HG02981 (cell line): ENCODE measurements around the gene F7.
"Not testable (repeated sequence)": the region's sequence is repeated elsewhere in the genome, so short reads cannot be mapped to it uniquely, and the experiment has no call there.

Experiments
- ATAC-seq: cut with Tn5 transposase; IDR thresholded peaks from one replicate; pipeline ENCODE4 v1.9.1; 2021; ENCODE audit warnings: mild to moderate bottlenecking, moderate library complexity; ENCODE audit not compliant: unreplicated experiment

The F7 gene

DNA sequence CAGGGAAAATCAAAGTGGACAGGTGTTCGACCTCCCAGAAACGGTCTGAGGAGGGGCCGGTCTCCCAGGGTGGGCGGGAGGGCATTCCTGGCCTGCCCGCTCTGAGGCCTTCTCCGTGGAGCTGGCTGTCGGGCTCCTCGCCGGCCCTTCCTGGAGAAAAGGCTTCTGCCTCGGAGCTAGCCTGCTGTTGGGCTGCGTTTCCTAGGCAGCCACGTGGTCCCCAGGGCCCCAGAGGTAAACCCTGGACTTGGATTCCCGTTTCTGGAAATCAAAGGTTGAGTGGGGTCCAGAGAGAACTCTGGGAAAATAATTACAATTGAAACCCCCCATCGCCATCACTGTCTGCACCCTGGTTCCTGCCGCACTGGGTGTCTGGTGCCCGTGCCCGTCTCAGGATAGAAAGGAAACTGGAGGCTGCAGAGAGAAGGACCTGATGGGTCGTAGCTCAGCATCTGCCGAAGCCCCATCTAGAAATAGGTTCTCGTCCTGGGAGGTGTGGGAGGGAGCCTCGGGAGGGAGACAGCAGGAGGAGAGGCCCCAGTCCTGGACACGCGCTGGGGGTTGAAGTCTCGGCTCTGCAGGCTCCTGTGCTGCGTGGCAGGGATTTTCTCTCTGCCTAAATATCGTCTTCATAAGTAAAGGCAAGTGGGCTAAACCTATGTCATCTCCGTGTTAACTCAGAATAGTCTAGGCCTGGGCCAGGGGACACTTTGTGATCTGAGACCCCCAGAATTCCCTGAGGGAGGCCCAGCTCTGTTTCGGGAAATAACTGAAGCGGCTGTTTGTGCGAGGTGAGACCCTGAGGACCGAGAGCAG, 45.2 kb downstream of the F7 start:
- no peak for ATAC-seq

DNA sequence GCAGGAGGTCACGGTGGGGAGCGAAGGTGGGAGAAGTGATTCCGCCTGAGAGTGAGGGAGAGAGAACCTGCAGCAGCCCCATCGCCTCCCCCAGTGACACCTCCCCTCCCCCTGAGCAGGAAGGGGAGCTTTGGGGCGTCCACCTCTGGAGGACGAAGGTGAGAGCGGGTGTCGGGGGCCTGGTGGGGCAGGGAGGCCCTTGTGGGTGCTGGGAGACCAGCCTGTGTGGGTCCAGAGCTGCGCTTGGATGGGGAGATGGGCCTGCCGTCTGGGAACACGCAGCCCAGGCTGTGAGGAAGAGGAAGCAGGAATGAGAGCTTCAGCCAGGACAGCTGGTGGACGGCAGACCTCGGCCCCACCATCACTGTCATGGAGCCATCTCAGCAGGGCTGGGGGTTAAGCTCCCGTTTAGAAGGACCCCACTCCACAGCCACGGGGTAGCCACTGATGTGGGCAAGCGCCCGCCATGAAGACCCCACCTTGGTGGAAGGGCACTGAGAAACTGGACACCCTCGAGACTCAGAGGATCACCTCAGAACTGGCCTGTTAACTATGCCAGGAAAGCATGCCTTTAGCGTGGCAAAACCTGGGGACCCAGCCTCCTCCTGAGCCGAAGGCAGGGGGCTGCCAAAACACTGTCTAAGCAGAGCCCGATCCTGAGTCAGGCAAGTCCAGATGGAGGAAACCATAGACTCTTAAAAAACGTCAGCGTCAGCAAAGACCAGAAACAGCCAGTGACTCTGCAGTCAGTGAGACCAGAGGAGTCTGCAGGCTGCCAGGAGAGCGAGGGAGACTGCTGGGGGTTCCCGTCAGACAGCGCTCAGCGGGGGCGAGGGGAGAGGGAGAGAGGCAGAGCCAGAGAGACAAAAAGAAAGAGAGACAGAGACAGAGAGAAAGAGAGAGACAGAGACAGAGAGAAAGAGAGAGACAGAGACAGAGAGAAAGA, 46.4 kb downstream of the F7 start:
- no peak for ATAC-seq

DNA sequence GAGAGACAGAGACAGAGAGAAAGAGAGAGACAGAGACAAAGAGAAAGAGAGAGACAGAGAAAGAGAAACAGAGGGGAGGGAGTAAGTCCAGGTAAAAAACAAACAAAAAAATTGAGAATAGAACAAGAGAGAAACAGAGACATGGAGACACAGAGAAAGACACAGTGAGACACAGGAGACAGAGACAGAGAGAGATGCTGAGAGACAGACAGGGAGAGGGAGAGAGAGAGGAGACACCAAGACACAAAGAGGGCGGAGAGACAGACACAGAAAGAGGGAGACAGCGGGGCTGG, 47.0 kb downstream of the F7 start:
- no peak for ATAC-seq

DNA sequence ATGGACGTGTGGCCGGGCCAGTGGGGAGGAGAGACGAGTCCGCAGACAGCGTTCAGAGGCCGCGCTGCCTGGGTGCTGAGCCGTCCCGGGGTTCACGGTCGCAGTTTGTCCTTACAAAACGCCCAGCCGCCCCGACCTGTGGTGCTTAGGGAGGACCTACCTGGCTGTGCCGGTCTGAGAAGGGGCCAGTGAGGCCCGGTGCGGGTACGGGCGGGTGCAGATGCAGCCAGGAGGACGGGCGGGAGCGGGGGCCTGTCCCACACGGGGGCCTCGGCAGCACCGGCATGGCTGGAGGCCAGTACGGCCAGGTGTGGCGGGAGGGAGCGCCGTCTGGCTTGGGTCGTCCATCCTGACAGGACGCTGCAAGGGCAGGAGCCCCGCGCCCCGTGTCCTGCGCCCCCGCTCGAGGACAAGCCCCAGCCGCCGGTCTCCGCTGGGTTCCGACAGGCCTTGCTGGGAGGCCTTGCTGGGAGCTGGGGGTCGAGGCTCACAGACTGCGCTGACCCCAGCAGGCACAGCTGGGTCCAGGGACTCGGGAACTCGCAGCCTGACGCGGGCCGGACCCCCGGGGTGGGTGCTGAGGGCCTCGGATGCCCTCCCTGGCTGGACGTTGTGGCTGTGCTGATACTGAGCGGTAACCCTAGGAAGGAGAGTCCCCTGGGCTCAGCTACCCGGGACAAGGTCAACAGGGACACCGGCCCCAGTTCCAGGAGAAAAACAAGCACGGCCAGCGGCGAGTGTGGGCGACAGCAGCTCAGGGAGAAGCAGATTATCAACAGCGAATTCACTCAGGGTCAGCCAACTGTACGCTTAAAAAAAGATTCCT, 47.6 kb downstream of the F7 start:
- ATAC-seq = peak; percentile 27

DNA sequence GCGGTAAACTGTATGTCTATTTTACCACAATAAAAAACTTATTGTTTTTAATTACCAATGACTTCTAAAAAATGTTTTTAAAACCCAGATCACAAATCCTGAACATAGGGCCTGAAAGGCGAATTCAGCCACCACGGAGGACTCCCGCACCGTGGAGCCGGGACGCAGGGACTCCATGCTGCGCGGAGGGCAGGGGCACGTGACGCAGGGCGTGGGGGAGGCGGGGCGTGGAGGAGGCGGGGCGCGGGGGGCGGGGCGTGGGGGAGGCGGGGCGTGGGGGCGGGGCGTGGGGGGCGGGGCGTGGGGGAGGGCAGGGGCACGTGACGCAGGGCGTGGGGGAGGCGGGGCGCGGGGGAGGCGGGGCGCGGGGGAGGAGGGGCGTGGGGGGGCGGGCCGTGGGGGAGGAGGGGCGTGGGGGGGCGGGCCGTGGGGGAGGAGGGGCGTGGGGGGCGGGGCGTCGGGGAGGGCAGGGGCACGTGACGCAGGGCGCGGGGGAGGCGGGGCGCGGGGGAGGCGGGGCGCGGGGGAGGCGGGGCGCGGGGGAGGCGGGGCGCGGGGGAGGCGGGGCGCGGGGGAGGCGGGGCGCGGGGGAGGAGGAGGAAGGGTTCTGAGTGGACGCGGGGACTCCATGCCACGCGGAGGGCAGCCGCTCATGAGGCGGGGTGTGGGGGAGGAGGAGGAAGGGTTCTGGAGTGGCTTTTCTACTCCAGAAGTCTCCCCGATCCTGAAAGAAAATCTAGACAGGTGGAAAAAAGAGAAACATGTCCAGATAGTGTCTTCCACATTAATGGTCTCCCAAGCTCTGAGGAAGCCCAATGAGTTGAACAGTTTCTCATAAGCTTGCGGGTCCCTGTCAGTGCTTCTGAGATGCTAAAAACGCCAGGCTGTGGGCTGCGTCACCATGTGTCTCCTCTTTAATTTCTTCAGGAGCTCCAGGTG, 48.5 kb downstream of the F7 start:
- peak; percentile 67 for ATAC-seq

DNA sequence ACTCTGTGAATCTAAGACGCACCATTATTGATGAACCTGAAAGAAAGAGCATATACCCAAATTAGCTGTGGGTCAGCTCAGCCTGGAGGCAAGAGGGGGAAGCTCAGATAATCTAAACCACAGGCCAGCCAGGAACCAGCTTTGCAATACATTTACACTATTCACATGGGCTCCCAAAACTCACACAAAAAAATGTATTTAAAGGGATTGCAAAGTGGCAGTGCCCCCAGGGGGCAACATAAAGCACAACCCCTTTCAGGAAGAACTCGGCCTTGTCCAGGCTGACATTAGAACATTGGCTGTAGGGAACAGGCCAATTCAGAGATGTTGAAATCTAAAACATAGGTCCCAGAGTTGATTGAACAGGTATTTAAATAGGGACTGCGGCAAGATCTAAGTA, 49.6 kb downstream of the F7 start:
- no peak for ATAC-seq

DNA sequence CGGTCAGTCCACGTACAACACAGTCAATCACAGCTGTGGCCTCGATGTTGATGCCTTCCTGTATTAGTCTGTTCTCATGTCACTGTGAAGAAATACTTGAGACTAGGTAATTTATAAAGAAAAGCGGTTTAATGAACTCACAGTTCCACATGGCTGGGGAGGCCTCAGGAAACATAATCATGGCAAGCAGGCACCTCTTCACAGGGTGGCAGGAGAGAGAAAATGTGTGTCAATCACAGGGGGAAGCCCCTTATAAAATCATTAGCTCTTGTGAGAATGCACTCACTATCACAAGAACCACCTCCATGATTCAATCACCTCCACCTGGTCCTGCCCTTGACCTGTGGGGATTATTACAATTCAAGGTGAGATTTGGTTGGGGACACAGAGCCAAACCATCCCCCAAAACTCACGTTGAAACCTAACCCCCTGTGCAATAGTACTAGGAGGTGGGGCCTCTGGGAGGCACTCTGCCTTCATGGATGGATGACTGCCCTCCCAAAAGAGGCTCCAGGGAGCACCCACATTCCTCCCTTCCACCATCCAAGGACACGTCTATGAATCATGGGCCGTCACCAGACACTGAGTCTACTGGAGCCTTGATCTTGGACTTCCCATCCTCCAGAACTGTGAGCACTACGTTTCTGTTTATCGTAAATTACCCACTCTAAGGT, 50.5 kb downstream of the F7 start:
- no peak for ATAC-seq

DNA sequence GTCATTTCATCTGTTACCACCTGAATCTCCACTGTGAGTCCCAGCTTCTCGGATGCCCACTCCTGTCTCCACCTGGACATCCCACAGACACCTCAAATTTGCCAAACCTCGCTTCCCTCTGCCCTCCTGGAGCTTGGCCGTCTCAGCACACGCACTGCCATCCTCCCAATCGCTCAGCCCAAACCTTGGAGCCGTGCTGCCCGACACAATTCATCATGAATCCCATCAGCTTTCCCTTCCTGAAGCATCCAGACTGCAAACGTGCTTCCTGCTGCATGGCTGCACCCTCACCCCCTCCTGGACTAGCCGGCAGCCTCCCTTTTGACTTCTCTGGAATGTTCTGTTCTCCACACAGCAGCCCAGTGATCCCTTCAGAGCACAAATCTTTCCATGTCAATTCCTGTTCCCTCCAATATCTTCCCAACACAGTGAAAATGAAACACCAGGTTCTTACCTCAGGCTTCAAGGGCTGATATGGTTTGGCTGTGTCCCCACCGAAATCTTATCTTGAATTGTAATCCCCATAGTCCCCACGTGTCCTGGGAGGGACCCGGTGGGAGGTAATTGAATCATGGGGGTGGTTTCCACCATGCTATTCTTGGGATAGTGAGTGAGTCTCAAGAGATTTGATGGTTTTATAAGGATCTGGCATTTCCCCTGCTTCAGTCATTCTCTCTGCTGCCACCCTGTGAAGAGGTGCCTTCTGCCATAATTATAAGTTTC, 51.8 kb downstream of the F7 start:
- no peak for ATAC-seq

DNA sequence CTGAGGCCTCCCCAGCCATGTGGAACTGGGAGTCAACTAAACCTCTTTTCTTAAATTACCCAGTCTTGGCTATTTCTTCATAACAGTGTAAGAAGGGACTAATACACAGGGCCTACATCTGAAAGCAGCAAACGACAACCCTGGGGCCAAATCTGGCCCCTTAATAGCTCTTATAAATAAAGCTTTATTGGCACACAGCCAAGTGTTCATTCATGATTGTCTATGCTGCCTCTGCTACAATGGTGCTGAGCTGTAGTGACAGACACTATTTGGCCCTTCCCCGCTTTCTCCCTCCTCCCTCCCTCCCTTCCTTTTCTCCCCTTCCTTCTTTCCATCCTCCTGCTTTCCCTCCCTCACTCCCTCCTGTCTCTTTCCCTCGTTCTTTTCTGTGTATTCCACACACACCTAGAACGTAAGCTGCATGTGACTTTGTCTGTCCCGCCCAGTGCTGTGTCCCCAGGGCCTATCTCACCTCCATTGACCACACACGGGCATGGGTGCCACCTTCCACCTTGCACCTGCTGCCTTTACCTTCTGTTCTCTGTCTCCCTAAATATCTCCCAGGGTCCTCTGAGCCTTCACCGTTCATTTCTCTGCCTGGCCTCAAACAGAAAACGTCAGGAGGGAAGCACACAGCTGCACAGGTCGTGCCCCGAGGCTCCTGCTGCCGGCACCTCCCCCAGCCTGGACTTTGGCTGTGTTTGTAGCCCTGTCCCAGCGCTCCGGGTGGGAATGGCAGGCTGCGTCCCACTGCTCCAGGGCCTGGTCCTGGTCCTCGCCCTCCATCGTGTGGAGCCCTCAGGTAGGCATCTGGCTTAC, 52.5 kb downstream of the F7 start, which contains the start of gene PROZ:
Gene PROZ (plus strand): TSS at position 720 of the 819 bp plus-strand sequence. CDS start 13 bp downstream, at position 733.
- ATAC-seq = no peak

DNA sequence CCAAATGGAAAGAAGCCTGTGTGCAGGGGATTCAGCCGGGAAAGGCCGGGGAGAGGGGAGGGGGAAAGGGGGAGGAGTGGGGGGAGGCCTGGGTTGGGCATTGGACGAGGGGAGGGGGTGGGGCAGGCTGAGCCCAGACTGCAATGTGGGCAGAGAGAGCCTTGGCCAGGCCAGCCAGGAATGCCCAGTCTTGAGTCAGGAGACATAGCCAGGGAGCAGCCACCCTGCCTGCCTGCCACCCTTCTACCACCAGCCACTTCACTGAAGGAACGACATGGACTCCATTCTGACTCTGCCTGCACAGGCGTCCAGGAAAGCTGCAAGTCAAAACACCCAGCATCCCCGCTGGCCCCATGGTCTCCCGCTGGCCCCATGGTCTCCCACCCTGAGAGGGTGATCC, 53.4 kb downstream of the F7 start:
- ATAC-seq = no peak

DNA sequence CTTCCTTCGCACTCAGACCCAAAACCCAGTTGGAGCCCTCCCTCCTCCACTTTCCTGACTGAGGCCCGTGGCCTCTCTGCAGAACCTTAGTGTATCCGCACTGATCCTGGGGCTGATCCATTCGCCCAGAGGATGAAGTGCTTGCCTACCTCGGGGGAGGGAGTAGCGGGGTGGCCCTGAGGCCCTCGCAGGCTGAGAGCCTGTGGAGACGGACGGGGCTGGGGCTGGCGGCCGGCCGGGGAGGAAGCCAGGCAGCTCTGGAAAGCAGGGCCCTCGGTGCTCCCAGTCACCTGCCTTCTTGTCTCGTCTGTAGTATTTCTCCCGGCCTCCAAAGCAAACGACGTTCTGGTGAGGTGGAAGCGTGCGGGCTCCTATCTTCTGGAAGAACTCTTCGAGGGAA, 54.1 kb downstream of the F7 start:
- ATAC-seq = no peak

DNA sequence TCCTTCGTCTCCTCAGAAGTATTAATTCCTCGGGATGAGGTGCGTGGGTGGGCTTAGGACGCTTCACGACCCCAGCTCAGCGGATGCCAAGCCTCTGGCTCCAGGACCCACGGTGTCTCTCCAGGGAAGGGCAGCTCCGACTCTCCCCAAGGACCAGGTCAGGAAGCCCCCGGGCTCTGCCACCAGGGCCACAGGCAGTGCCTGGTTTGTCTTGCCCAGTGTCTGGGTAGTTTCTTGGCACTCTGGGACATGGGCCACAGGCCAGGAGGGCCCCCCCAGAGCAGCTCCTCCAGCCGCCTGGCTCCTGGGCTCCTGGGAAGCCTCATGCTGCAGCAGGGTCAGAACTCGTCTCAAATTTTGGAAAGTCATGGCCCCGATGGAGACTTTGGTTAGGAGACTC, 55.4 kb downstream of the F7 start:
- ATAC-seq = no peak

DNA sequence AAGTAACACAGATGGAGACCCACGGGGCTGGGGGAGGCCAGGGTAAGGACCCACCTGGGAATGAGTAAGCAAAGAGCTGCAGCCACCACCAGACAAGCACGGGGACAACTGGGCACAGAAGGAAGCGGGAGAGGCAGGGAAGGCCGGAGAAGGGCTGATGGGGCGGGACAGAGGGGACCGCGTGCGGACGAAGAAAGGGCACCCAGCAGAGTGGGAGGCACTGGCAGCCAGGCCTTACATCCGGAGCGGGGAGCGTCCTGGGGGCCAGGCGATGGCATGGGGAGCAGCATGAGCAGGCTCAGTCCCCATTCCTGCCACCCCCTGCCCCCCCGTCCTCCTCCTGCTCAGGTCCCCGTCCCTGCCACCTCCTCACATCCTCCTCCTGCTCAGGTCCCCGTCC, 55.8 kb downstream of the F7 start:
- ATAC-seq = no peak

DNA sequence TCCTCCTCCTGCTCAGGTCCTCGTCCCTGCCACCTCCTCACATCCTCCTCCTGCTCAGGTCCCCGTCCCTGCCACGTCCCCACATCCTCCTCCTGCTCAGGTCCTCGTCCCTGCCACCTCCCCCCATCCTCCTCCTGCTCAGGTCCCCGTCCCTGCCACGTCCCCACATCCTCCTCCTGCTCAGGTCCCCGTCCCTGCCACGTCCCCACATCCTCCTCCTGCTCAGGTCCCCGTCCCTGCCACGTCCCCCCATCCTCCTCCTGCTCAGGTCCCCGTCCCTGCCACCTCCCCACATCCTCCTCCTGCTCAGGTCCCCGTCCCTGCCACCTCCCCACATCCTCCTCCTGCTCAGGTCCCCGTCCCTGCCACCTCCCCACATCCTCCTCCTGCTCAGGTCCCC, 56.4 kb downstream of the F7 start:
- ATAC-seq = not testable (repeated sequence)

DNA sequence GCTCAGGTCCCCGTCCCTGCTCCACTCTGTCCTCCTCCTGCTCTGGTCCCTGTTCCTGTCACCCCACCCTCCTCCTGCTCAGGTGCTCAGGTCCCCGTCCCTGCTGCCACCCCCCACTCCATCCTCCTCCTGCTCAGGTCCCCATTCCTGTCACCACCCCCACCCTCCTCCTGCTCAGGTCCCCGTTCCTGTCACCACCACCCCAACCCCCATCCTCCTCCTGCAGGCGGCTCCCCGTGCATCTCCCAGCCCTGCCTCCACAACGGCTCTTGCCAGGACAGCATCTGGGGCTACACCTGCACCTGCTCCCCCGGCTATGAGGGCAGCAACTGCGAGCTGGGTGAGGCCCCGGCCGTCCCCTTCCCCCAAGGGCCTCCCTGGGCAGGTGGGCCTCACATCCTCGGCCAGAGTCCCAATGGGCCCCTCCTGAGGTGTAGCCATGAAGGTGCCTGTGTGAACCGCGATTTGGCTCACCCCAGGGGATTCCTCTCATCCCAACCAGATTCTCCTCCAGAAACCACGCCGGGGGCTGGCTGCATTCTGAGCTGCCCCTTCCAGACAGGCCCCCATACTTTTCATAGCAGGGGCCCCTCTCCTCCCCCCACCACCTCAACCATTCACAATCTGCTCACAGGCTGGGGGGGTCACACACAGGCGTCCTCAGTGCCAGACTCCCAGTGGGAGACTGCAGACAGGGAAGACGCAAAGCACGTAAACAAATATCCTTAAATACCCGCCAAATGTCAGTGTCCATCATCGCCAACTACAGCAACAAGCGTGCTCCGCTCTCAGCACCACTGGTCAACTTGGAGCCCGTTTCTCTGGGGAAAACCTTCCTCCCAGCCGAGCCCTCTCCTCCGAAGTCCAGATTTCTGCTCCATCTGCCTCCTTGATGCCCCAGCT, 57.4 kb downstream of the F7 start:
- no peak for ATAC-seq

DNA sequence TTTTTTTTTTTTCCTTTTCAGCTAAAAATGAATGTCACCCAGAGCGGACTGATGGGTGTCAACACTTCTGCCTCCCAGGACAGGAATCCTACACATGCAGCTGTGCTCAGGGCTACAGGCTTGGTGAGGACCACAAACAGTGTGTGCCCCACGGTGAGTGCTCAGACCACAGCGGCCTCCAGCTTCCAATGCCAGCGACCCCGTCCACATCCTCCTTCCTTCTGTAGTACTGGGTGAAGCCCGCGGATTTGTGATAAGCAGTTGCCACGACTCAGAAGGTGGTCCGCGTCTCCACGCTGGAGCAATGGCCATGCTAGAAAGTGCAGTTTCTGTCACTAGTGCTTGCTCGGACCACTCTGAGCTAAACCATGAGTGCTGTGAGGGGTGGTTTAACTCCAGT, 58.9 kb downstream of the F7 start:
- no peak for ATAC-seq

DNA sequence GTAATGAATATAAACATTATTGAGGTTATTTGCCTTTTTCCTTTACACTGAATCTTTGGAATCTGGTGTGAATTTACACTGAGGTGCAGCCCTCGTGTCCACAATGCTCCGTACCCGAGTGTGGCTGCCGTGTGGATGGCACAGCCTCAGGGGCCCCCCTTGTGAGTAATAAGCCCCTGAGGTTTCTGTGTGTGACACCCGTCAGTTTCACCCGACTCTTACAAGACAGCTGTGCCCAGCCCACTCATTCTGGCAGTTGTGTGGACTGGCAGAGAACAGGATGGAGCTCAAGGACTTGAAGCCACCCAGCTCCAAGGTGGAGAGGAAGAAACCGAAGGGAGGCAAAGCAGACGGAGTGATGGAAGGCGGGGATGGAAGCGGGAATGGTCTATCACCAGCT, 60.7 kb downstream of the F7 start:
- ATAC-seq = no peak
